TTC549 (cell line): ENCODE data around the gene SEZ6.

Source experiments
- FAIRE-seq: peaks from 2 replicates; lab custom pipeline; 2012; peaks lifted over from hg19 to GRCh38; lab: Jason Lieb, UNC

The SEZ6 gene

GRCh38 chr17:29005936-29006511 lies at the start of gene SEZ6:
Gene SEZ6, minus strand, starts transcription at chr17:29006033. Its CDS starts 164 bp downstream, at chr17:29005869.
- no peak for FAIRE-seq

- FAIRE-seq = no peak
Observed at GRCh38 chr17:29054835-29055234, 49.0 kb upstream of the SEZ6 start.

- no peak for FAIRE-seq
Observed at GRCh38 chr17:29051731-29052130, 45.9 kb upstream of the SEZ6 start.

GRCh38 chr17:29051194-29051593 lies 45.4 kb upstream of the SEZ6 start:
- no peak for FAIRE-seq

GRCh38 chr17:29050176-29050575 lies 44.3 kb upstream of the SEZ6 start:
- FAIRE-seq = no peak

- FAIRE-seq = no peak
Observed at GRCh38 chr17:29049541-29050145, 43.8 kb upstream of the SEZ6 start.

- no peak for FAIRE-seq
Observed at GRCh38 chr17:29048440-29049368, 42.9 kb upstream of the SEZ6 start.

- no peak for FAIRE-seq
Observed at GRCh38 chr17:29046473-29046839, 40.6 kb upstream of the SEZ6 start.

GRCh38 chr17:29045734-29046472 lies 40.1 kb upstream of the SEZ6 start:
- no peak for FAIRE-seq

- no peak for FAIRE-seq
Observed at GRCh38 chr17:29045026-29045425, 39.2 kb upstream of the SEZ6 start.

- FAIRE-seq = no peak
Observed at GRCh38 chr17:29043539-29044145, 37.8 kb upstream of the SEZ6 start.

- FAIRE-seq = no peak
Observed at GRCh38 chr17:29042679-29043538, 37.1 kb upstream of the SEZ6 start, which contains the start of gene PIPOX. Gene PIPOX, plus strand, starts transcription at chr17:29043141. Its CDS starts 85 bp downstream, at chr17:29043226.

- no peak for FAIRE-seq
Observed at GRCh38 chr17:29042026-29042678, 36.3 kb upstream of the SEZ6 start.

- FAIRE-seq = no peak
Observed at GRCh38 chr17:29041571-29041970, 35.7 kb upstream of the SEZ6 start.

GRCh38 chr17:29041091-29041490 lies 35.3 kb upstream of the SEZ6 start:
- no peak for FAIRE-seq

- no peak for FAIRE-seq
Observed at GRCh38 chr17:29039764-29040598, 34.1 kb upstream of the SEZ6 start.

GRCh38 chr17:29038085-29038795 lies 32.4 kb upstream of the SEZ6 start:
- no peak for FAIRE-seq

GRCh38 chr17:29037739-29038084 lies 31.9 kb upstream of the SEZ6 start:
- FAIRE-seq = no peak

GRCh38 chr17:29036584-29036983 lies 30.8 kb upstream of the SEZ6 start:
- FAIRE-seq = no peak
